CD4-positive, alpha-beta T cell (primary cell): ENCODE results near the gene PITPNM3. TPM values are rescaled to one million over a fixed set of nuclear protein-coding genes. Genes with fewer than 3 reads are reported as not detected.

ENCODE experiments used
- ATAC-seq: fragments of 200-7000 bp; cut with Tn5 transposase; one replicate; pipeline ENCODE4 v1.10.0; 2022; ENCODE audit warnings: mild to moderate bottlenecking; ENCODE audit not compliant: poor library complexity
- CTCF ChIA-PET: fragments of 350-600 bp; sonication (Branson Sonifier 250); formaldehyde crosslinking; loops from one replicate; lab custom pipeline; 2021; ENCODE audit warnings: antibody characterized with exemption, inconsistent platforms; lab: Charles Lee
- POLR2A ChIA-PET: fragments of 350-600 bp; sonication (Branson Sonifier 250); formaldehyde crosslinking; loops from one replicate; lab custom pipeline; 2021; ENCODE audit warnings: antibody characterized with exemption, inconsistent platforms; lab: Charles Lee
- DNase-seq, 14 experiments: peaks; one replicate each; pipeline ENCODE4 v3.0.0-alpha.2; 2013 to 2020; ENCODE audit warnings: mixed read lengths in 2 of 14
- H3K27ac ChIP-seq, 2 donors: one replicate each; pipeline versions ENCODE4 v1.5.1 to v1.7.0; 2013; ENCODE audit warnings: low read length in 2 of 2, low read depth in 1 of 2, mild to moderate bottlenecking in 1 of 2
- H3K27me3 ChIP-seq, 2 experiments: 1 replicate in 1 of 2; 2 replicates in 1 of 2; pipeline versions ENCODE4 v1.6.1 to v1.7.0; 2013; ENCODE audit warnings: low read length in 2 of 2, control low read depth in 1 of 2, mild to moderate bottlenecking in 1 of 2, moderate library complexity in 1 of 2; ENCODE audit not compliant: insufficient read depth in 2 of 2, control insufficient read depth in 1 of 2
- H3K36me3 ChIP-seq: one replicate; pipeline ENCODE4 v1.6.1; 2013; ENCODE audit warnings: low read length, control low read depth; ENCODE audit not compliant: insufficient read depth
- H3K4me1 ChIP-seq: one replicate; pipeline ENCODE4 v1.6.1; 2013; ENCODE audit warnings: low read length, control low read depth; ENCODE audit not compliant: insufficient read depth
- H3K4me3 ChIP-seq: one replicate; pipeline ENCODE4 v1.5.1; 2013; ENCODE audit warnings: mild to moderate bottlenecking, low read length, moderate library complexity
- H3K9me3 ChIP-seq, 2 experiments: 1 replicate in 1 of 2; 2 replicates in 1 of 2; pipeline versions ENCODE4 v1.6.1 to v1.7.0; 2013; ENCODE audit warnings: low read length in 2 of 2, mild to moderate bottlenecking in 2 of 2, control low read depth in 1 of 2, moderate library complexity in 1 of 2; ENCODE audit not compliant: control insufficient read depth in 1 of 2, insufficient read depth in 1 of 2
- H3K27ac Mint-ChIP-seq: one replicate; pipeline ENCODE4 v1.8.0; 2020; ENCODE audit warnings: mixed read lengths
- H3K27me3 Mint-ChIP-seq: one replicate; pipeline ENCODE4 v1.8.0; 2021; ENCODE audit warnings: mixed read lengths
- H3K36me3 Mint-ChIP-seq: one replicate; pipeline ENCODE4 v1.8.0; 2021; ENCODE audit warnings: low read depth, mixed read lengths
- H3K4me1 Mint-ChIP-seq: one replicate; pipeline ENCODE4 v1.8.0; 2021; ENCODE audit warnings: low read depth, mixed read lengths
- H3K4me3 Mint-ChIP-seq: one replicate; pipeline ENCODE4 v1.8.0; 2020; ENCODE audit warnings: mild to moderate bottlenecking, mixed read lengths
- H3K9me3 Mint-ChIP-seq: one replicate; pipeline ENCODE4 v1.8.0; 2020; ENCODE audit warnings: mixed read lengths
- intact Hi-C, 2 experiments: fragments of 100-400 bp; cut with DNase I in 1 of 2; cut with micrococcal nuclease in 1 of 2; formaldehyde crosslinking; loops; one replicate each; pipeline versions ENCODE4 v1.15.1 to v1.9.0; 2023 to 2025; cut with DNase I, micrococcal nuclease
- total RNA-seq, 174 experiments: library from RNA in 2 of 174; stranded (reverse) in 2 of 174; gene quantifications; one replicate each; pipeline ENCODE4 v1.2.3 and lab custom pipeline; 2021 to 2026
- TF ChIP-seq, protein P1 (sequence below): fragments of 200-600 bp; IDR thresholded peaks from one replicate; pipeline ENCODE4 v1.8.0; 2022; ENCODE audit warnings: antibody characterized with exemption, mild to moderate bottlenecking

PITPNM3 gene
- total RNA-seq, 2 experiments from 2014 or later, result 0.34 to 0.41 TPM

DNA sequence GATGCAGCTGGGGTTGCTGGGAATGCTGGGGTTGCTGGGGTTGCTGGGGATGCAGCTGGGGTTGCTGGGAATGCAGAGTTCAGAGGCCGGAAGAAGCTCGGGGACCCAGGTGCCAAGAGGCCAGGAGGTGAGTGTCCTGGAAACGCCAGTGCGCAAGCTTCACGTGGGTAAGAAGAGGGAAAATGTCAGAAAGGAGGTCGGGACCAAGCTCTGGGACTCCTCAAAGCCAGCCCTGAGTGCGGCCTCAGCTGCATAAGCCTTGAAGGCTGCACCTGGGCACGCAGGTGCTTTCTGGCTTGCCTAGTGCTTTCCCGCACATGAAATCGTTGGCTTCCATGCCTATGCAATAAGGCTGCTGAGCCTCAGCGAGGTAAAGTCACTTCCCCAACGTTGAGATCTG, 48.3 kb downstream of the PITPNM3 start:
- no peak overlapping the region for H3K4me3 Mint-ChIP-seq
- no peak for ATAC-seq

DNA sequence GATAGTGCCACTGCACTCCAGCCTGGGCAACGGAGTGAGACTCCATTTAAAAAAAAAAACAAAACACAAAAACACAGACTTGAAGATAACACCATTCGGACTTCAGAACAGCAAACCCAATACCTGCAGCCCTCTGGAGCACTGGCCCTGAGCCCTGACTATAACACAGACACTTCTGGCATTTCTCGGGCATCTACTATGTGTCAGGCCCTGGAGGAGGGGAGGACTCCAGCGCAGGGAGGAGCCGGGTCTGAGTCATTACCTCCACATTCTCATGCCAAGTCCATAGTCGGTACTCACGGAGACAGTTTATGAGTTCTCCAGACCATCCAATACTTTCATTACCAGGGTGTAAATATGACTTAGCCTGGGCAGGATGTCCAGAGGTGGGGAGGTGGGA, 48.8 kb downstream of the PITPNM3 start:
- TF ChIP-seq, protein P1, sequence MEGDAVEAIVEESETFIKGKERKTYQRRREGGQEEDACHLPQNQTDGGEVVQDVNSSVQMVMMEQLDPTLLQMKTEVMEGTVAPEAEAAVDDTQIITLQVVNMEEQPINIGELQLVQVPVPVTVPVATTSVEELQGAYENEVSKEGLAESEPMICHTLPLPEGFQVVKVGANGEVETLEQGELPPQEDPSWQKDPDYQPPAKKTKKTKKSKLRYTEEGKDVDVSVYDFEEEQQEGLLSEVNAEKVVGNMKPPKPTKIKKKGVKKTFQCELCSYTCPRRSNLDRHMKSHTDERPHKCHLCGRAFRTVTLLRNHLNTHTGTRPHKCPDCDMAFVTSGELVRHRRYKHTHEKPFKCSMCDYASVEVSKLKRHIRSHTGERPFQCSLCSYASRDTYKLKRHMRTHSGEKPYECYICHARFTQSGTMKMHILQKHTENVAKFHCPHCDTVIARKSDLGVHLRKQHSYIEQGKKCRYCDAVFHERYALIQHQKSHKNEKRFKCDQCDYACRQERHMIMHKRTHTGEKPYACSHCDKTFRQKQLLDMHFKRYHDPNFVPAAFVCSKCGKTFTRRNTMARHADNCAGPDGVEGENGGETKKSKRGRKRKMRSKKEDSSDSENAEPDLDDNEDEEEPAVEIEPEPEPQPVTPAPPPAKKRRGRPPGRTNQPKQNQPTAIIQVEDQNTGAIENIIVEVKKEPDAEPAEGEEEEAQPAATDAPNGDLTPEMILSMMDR, result no peak
- Histone ChIP-seq H3K36me3 (no peaks in the 10 kb centered on the region), H3K27ac (no peak overlapping the region), H3K9me3 (peaks cover 0 to 10% of the 10 kb centered on the region in 2 experiments), H3K4me1 (no peaks in the 10 kb centered on the region), H3K27me3 (peaks cover 4 to 7% of the 10 kb centered on the region in 2 experiments), H3K4me3 (no peak overlapping the region)
- POLR2A ChIA-PET, result no interaction called here
- H3K4me1 Mint-ChIP-seq, result no peaks in the 10 kb centered on the region
- intact Hi-C loops, result no loop called here
- ATAC-seq (no peak), DNase-seq (peak in 1 of 14 experiments; percentile 2)
- peaks cover 7% of the 10 kb centered on the region for H3K27me3 Mint-ChIP-seq
- CTCF ChIA-PET, result interaction anchor here (0.6 kb wide), 1 partner anchor 20 kb away, joined by 3 read pairs; no protein-coding TSS in a partner anchor
- H3K27ac Mint-ChIP-seq, result no peak overlapping the region
- H3K4me3 Mint-ChIP-seq, result no peak overlapping the region
- no peaks in the 10 kb centered on the region for H3K9me3 Mint-ChIP-seq
- no peaks in the 10 kb centered on the region for H3K36me3 Mint-ChIP-seq

More for the DNA sequence above, 48.3 kb downstream of the PITPNM3 start:
- H3K36me3 Mint-ChIP-seq, result no peaks in the 10 kb centered on the region
- no peaks in the 10 kb centered on the region for H3K4me1 Mint-ChIP-seq
- TF ChIP-seq, protein P1, result no peak
- H3K9me3 Mint-ChIP-seq, result no peaks in the 10 kb centered on the region
- peaks cover 11% of the 10 kb centered on the region for H3K27me3 Mint-ChIP-seq
- H3K27ac Mint-ChIP-seq, result no peak overlapping the region
- Histone ChIP-seq H3K4me1 (no peaks in the 10 kb centered on the region), H3K9me3 (peaks cover 0 to 7% of the 10 kb centered on the region in 2 experiments), H3K4me3 (no peak overlapping the region), H3K36me3 (no peaks in the 10 kb centered on the region), H3K27ac (no peak overlapping the region), H3K27me3 (peaks cover 4 to 7% of the 10 kb centered on the region in 2 experiments)
- CTCF ChIA-PET, result no interaction called here
- POLR2A ChIA-PET, result no interaction called here
- intact Hi-C loops, result no loop called here
- no peak for DNase-seq

DNA sequence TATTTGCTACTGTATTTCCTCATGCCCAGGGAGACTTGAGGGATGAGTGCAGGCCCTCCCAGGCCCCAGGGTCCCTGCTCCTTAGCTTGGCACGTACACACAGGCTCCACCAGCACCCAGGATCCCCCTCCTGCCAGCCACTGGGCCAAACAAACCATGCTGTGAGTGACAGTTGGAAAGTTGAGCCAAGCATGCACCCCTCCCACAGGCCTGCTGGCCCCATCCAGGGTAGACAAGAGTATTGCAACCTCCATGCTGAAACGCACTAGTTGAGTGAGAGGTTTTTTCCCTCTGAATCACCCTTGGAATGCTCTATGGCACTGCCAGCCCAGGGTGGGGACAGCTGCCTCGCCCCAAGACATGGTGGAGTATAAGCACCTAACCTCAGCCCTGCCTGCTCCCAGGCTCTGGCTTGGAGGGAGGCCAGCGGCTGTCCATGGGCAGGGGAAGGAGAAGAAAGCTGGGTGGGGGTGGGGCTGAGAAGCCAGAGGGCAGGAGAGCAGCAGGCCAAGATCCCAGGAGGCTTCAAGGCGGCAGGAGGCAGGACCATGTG, 49.6 kb downstream of the PITPNM3 start:
- H3K4me1 Mint-ChIP-seq, result no peaks in the 10 kb centered on the region
- ATAC-seq (no peak), DNase-seq (no peak)
- ChIA-PET CTCF (interaction anchor here (0.6 kb wide), 1 partner anchor 21 kb away, joined by 3 read pairs; no protein-coding TSS in a partner anchor), POLR2A (no interaction called here)
- H3K9me3 Mint-ChIP-seq, result no peaks in the 10 kb centered on the region
- intact Hi-C loops, result no loop called here
- Histone ChIP-seq H3K27me3 (peaks cover 0 to 4% of the 10 kb centered on the region in 2 experiments), H3K36me3 (no peaks in the 10 kb centered on the region), H3K4me3 (no peak overlapping the region), H3K4me1 (no peaks in the 10 kb centered on the region), H3K9me3 (peaks cover 0 to 10% of the 10 kb centered on the region in 2 experiments), H3K27ac (no peak overlapping the region)
- no peaks in the 10 kb centered on the region for H3K36me3 Mint-ChIP-seq
- H3K27me3 Mint-ChIP-seq, result peaks cover 4% of the 10 kb centered on the region
- TF ChIP-seq, protein P1, result no peak
- H3K27ac Mint-ChIP-seq, result no peak overlapping the region
- H3K4me3 Mint-ChIP-seq, result no peak overlapping the region
